Bladder microvascular endothelial cell (primary cell): ENCODE results near the gene FAM236C. TPM values are rescaled to one million over a fixed set of nuclear protein-coding genes. Genes with fewer than 3 reads are reported as not detected.

Experiments used
- total RNA-seq: library from RNA; depleted of rRNA; stranded (reverse); fragments of >200 nt; gene quantifications from 2 replicates; pipeline ENCODE4 v1.2.3, GENCODE V29; 2014

The FAM236C gene
- not detected in 2 replicates for total RNA-seq

GRCh38 chrX:72912315-72912714, at the start of gene FAM236C:
Gene FAM236C (plus strand): TSS chrX:72912615. CDS start chrX:72912715, 100 bp downstream.

DNA sequence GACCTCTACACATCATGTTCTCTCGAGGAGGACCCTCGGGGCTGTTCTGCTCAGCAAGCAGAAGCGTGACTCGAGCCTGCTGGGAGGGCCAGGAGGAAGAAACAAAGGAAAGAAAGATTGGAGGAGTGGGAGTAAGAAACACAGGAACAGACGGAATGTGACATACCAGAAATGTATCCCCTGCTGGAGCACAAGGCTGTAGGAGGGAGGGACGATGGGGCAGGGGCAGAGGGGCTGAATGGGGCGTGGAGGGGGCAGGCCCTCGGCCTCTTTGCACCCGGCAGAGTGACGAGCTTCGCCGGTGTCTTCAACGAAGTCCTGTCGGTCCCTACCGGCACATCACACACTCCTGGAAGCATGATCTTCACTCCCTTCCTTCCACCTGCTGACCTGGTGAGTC, 25.5 kb downstream of the FAM236C start, which contains the start of gene FAM236A:
TSS of gene FAM236A (plus strand) at position 301 of the 400 bp plus-strand sequence. CDS start at position 358, 57 bp downstream.

GRCh38 chrX:72943819-72944169, 31.4 kb downstream of the FAM236C start, which contains the start of gene DMRTC1:
Gene DMRTC1 (minus strand): TSS chrX:72943837. CDS start chrX:72875694, 68,143 bp downstream.

Other genes starting within 250 kb of the FAM236C start
- 1.9 and 7.4 TPM in 2 replicates for gene PHKA1, start 198.3 kb upstream of the FAM236C start, total RNA-seq
- not detected in 2 replicates for gene DMRTC1B, start 135.7 kb upstream of the FAM236C start, total RNA-seq
- gene FAM236B, start 130.0 kb upstream of the FAM236C start, total RNA-seq = not detected in 2 replicates
- not detected in 2 replicates for gene FAM236D, start 104.4 kb upstream of the FAM236C start, total RNA-seq
- gene FAM236A, start 25.6 kb downstream of the FAM236C start, total RNA-seq = not detected in 2 replicates
- not detected in 2 replicates for gene DMRTC1, start 31.2 kb downstream of the FAM236C start, total RNA-seq
- gene PABPC1L2B, start 90.3 kb downstream of the FAM236C start, total RNA-seq = not detected in 2 replicates
- gene PABPC1L2A, start 166.9 kb downstream of the FAM236C start, total RNA-seq = not detected in 2 replicates